A549 (cell line): Measurements from ENCODE around the gene PTPA. TPM values are rescaled to one million over a fixed set of nuclear protein-coding genes. Genes with fewer than 3 reads are reported as not detected.

ENCODE experiments used
- BHLHE40 ChIP-seq: IDR thresholded peaks from 2 replicates; pipeline ENCODE4 v1.6.1; 2012; ENCODE audit warnings: low read depth, low read length, inconsistent platforms
- CBX2 ChIP-seq: fragments of 200-600 bp; sonication (generic); IDR thresholded peaks from 2 replicates; pipeline ENCODE4 v1.6.1; 2016; ENCODE audit warnings: low read depth, mild to moderate bottlenecking, borderline replicate concordance
- CBX8 ChIP-seq: fragments of 200-600 bp; sonication (generic); IDR thresholded peaks from 2 replicates; pipeline ENCODE4 v1.6.1; 2016
- CEBPB ChIP-seq, 2 experiments: fragments of >200 bp in 1 of 2; sonication (Bioruptor Twin) in 1 of 2; formaldehyde crosslinking in 1 of 2; IDR thresholded peaks; 2 replicates each; pipeline ENCODE4 v1.6.1; 2012 to 2016
- CHD2 ChIP-seq: fragments of 150-350 bp; IDR thresholded peaks from 2 replicates; pipeline ENCODE4 v1.6.1; 2014; ENCODE audit warnings: low read length; ENCODE audit not compliant: partially characterized antibody
- EHMT2 ChIP-seq: fragments of 200-600 bp; sonication (generic); IDR thresholded peaks from 2 replicates; pipeline ENCODE4 v1.6.1; 2016; ENCODE audit warnings: antibody characterized with exemption, low read depth, mild to moderate bottlenecking, moderate library complexity
- EP300 ChIP-seq, 2 experiments: fragments of >200 bp; sonication (Bioruptor Twin); formaldehyde crosslinking; IDR thresholded peaks; 2 replicates in 1 of 2; 3 replicates in 1 of 2; pipeline ENCODE4 v1.6.1; 2016 to 2017
- ESRRA ChIP-seq: fragments of 150-350 bp; IDR thresholded peaks from 2 replicates; pipeline ENCODE4 v1.6.1; 2014; ENCODE audit warnings: mild to moderate bottlenecking, low read length, borderline replicate concordance
- FOSB ChIP-seq: fragments of 250-450 bp; sonication (Bioruptor Pico); IDR thresholded peaks from 2 replicates; pipeline ENCODE4 v1.5.0; 2020; ENCODE audit warnings: mild to moderate bottlenecking, moderate library complexity
- FOSL2 ChIP-seq, 2 experiments: fragments of 450-650 bp in 1 of 2; fragments of >200 bp in 1 of 2; sonication (Bioruptor Twin) in 1 of 2; formaldehyde crosslinking; IDR thresholded peaks; 2 replicates each; pipeline versions ENCODE4 v1.5.0 to v1.6.1; 2016 to 2020; ENCODE audit warnings: mild to moderate bottlenecking in 1 of 2, moderate library complexity in 1 of 2
- HOXB5 ChIP-seq: fragments of 250-450 bp; sonication (Bioruptor Pico); IDR thresholded peaks from 2 replicates; pipeline ENCODE4 v1.5.0; 2020; ENCODE audit warnings: mild to moderate bottlenecking, moderate library complexity
- JUN ChIP-seq, 2 experiments: fragments of >200 bp; sonication (Bioruptor Twin); formaldehyde crosslinking; IDR thresholded peaks; 2 replicates in 1 of 2; 3 replicates in 1 of 2; pipeline ENCODE4 v1.6.1; 2016 to 2017
- KDM1A ChIP-seq: fragments of 200-600 bp; sonication (generic); IDR thresholded peaks from 2 replicates; pipeline ENCODE4 v1.6.1; 2016; ENCODE audit warnings: low read depth, mild to moderate bottlenecking
- KDM5A ChIP-seq: fragments of 200-600 bp; sonication (generic); IDR thresholded peaks from 2 replicates; pipeline ENCODE4 v1.6.1; 2016; ENCODE audit warnings: antibody characterized with exemption, mild to moderate bottlenecking
- MAFK ChIP-seq: fragments of 450-650 bp; IDR thresholded peaks from 2 replicates; pipeline ENCODE4 v1.6.1; 2014; ENCODE audit not compliant: partially characterized antibody
- MAZ ChIP-seq: fragments of 150-350 bp; IDR thresholded peaks from 2 replicates; pipeline ENCODE4 v1.6.1; 2014; ENCODE audit warnings: antibody characterized with exemption, low read depth, low read length, borderline replicate concordance
- MYC ChIP-seq: IDR thresholded peaks from 2 replicates; pipeline ENCODE4 v1.6.1; 2012; ENCODE audit warnings: mild to moderate bottlenecking, inconsistent platforms, low read length, improper control_type of control experiment, borderline replicate concordance
- NFE2L2 ChIP-seq: fragments of 150-350 bp; conservative IDR thresholded peaks from 2 replicates; pipeline ENCODE4 v1.6.1; 2014; ENCODE audit warnings: low read length
- NPAS2 ChIP-seq: fragments of 250-450 bp; sonication (Bioruptor Pico); IDR thresholded peaks from 2 replicates; pipeline ENCODE4 v1.8.0; 2022; ENCODE audit warnings: mild to moderate bottlenecking, moderate library complexity, borderline replicate concordance
- RARB ChIP-seq: fragments of 250-450 bp; sonication (Bioruptor Pico); IDR thresholded peaks from 2 replicates; pipeline ENCODE4 v1.8.0; 2021; ENCODE audit warnings: mild to moderate bottlenecking, moderate library complexity
- RFX5 ChIP-seq: fragments of 450-650 bp; IDR thresholded peaks from 2 replicates; pipeline ENCODE4 v1.7.1; 2014; ENCODE audit warnings: antibody characterized with exemption, mild to moderate bottlenecking, moderate library complexity
- SMC3 ChIP-seq: fragments of >200 bp; sonication (Bioruptor Twin); formaldehyde crosslinking; IDR thresholded peaks from 3 replicates; pipeline ENCODE4 v1.6.1; 2018; ENCODE audit warnings: inconsistent platforms
- SREBF2 ChIP-seq: fragments of 450-650 bp; IDR thresholded peaks from 2 replicates; pipeline ENCODE4 v1.6.1; 2014; ENCODE audit warnings: mild to moderate bottlenecking, moderate library complexity
- TFCP2L1 ChIP-seq: fragments of 250-450 bp; sonication (Bioruptor Pico); IDR thresholded peaks from 2 replicates; pipeline ENCODE4 v1.5.0; 2021; ENCODE audit warnings: mild to moderate bottlenecking
- ZFP36 ChIP-seq: fragments of 450-650 bp; IDR thresholded peaks from 2 replicates; pipeline ENCODE4 v1.6.1; 2014; ENCODE audit warnings: borderline replicate concordance; ENCODE audit not compliant: partially characterized antibody
- ZNF302 ChIP-seq: fragments of 250-450 bp; sonication (Bioruptor Pico); IDR thresholded peaks from 2 replicates; pipeline ENCODE4 v1.9.0; 2021; ENCODE audit warnings: inconsistent platforms, mild to moderate bottlenecking, moderate library complexity
- polyA plus RNA-seq, 4 experiments: library from polyadenylated mRNA; depleted of rRNA in 3 of 4; stranded (reverse); fragments of >200 nt; fragmentation: RNase III in 1 of 4; extraction: RNeasy Plus Mini Kit Qiagen cat#74134 plus additional on column Dnase treatment in 1 of 4; gene quantifications; 2 replicates in 3 of 4; 3 replicates in 1 of 4; pipeline ENCODE4 v1.2.3, GENCODE V29; 2011 to 2017
- TF ChIP-seq, protein P1 (sequence below): fragments of 450-650 bp; IDR thresholded peaks from 2 replicates; pipeline ENCODE4 v1.6.1; 2014; ENCODE audit warnings: antibody characterized with exemption
- TF ChIP-seq, protein P2 (sequence below): fragments of 200-600 bp; sonication (generic); IDR thresholded peaks from 2 replicates; pipeline ENCODE4 v1.6.1; 2016; ENCODE audit warnings: antibody characterized with exemption, mild to moderate bottlenecking, moderate library complexity
- TF ChIP-seq, protein P3 (sequence below): fragments of 150-350 bp; IDR thresholded peaks from 2 replicates; pipeline ENCODE4 v1.6.1; 2014; ENCODE audit warnings: low read depth, mild to moderate bottlenecking, low read length
- TF ChIP-seq, protein P4 (sequence below): IDR thresholded peaks from 2 replicates; pipeline ENCODE4 v1.6.1; 2012
- TF ChIP-seq, protein P5 (sequence below): fragments of 250-450 bp; sonication (Bioruptor Pico); IDR thresholded peaks from 2 replicates; pipeline ENCODE4 v1.5.0; 2020; ENCODE audit warnings: low read depth, mild to moderate bottlenecking, moderate library complexity
- TF ChIP-seq, protein P6 (sequence below): IDR thresholded peaks from 2 replicates; pipeline ENCODE4 v1.6.1; 2012; ENCODE audit warnings: low read depth, borderline replicate concordance
- TF ChIP-seq, protein P7 (sequence below): fragments of 250-450 bp; sonication (Bioruptor Pico); IDR thresholded peaks from 2 replicates; pipeline ENCODE4 v1.5.0; 2021; ENCODE audit warnings: mild to moderate bottlenecking, moderate library complexity, borderline replicate concordance

Gene PTPA
- polyA plus RNA-seq, 2 of the 4 experiments (the other 2 are of a cell fraction), result 140 to 161 TPM

DNA sequence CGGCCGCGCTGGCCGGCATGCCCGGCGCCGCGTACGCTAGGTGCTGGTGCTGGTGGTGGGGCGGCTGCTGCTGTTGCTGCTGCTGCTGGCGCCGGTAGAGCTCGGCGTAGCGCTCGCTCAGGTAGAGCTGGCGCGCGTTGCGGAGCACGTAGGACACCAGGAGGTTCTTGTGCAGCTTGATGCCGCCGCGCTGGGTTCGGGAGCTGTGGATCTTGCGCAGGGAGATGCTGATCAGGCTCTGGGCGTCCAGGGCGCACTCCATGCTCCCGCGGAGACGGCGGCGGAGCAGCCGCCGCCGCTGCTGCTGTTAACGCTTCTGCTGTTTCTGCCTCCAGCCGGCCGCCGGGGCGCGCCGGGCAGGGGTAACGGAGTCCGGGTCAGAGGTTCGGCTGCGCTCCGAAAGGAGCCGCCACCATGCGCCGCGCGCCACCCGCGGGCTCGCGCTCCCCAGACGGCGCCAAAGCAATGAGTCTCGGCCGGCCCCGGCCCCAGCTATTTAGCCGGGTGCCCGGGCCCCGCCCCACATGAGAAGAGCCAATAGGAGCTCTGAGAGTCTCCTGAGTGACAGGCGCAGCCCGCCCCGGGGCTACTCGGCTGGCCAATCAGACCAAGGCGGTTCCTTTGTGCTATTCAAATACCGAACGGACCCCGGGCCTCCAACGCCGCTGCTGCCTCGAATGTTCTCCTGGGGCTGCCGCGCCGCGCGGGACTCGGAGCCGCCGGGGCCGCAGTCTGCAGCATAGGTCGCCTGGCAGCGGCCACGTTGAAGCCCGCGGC lies 66.8 kb downstream of the PTPA start, which contains the start of gene IER5L (continued):
- TF ChIP-seq, protein P1, sequence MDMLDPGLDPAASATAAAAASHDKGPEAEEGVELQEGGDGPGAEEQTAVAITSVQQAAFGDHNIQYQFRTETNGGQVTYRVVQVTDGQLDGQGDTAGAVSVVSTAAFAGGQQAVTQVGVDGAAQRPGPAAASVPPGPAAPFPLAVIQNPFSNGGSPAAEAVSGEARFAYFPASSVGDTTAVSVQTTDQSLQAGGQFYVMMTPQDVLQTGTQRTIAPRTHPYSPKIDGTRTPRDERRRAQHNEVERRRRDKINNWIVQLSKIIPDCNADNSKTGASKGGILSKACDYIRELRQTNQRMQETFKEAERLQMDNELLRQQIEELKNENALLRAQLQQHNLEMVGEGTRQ, result no peak
- TF ChIP-seq RFX5 (no peak), FOSL2 (IDR thresholded peaks at IDR 0.05) (no peak), FOSL2 (CRISPR knock-in tag; IDR thresholded peaks at IDR 0.05) (peak; percentile 22; the same call in 1 of the 2 replicates), CBX8 (no peak), SREBF2 (no peak), TFCP2L1 (CRISPR knock-in tag) (peak; percentile 60; the same call in 1 of the 2 replicates), MAFK (no peak), HOXB5 (CRISPR knock-in tag) (no peak), NFE2L2 (no peak), MYC (no peak; the same call in 1 of the 2 replicates), CBX2 (no peak), KDM5A (0 out of 2 replicates have a peak, but pooled peaks have one; percentile 36), MAZ (no peak), KDM1A (no peak), SMC3 (no peak; the same call in 2 of the 3 replicates), JUN (IDR thresholded peaks at IDR 0.05) (peak; percentile 100), FOSB (CRISPR knock-in tag) (peak; percentile 67; the same call in 1 of the 2 replicates), EHMT2 (no peak), BHLHE40 (no peak), ESRRA (no peak), CEBPB (IDR thresholded peaks at IDR 0.05) (peak in 1 of 2 experiments; percentile 2; a peak in 1 of 4 replicates), ZNF302 (CRISPR knock-in tag) (no peak), EP300 (IDR thresholded peaks at IDR 0.05) (no peak), NPAS2 (CRISPR knock-in tag) (no peak), RARB (CRISPR knock-in tag) (no peak), ZFP36 (no peak), CHD2 (no peak)
- TF ChIP-seq, protein P2, sequence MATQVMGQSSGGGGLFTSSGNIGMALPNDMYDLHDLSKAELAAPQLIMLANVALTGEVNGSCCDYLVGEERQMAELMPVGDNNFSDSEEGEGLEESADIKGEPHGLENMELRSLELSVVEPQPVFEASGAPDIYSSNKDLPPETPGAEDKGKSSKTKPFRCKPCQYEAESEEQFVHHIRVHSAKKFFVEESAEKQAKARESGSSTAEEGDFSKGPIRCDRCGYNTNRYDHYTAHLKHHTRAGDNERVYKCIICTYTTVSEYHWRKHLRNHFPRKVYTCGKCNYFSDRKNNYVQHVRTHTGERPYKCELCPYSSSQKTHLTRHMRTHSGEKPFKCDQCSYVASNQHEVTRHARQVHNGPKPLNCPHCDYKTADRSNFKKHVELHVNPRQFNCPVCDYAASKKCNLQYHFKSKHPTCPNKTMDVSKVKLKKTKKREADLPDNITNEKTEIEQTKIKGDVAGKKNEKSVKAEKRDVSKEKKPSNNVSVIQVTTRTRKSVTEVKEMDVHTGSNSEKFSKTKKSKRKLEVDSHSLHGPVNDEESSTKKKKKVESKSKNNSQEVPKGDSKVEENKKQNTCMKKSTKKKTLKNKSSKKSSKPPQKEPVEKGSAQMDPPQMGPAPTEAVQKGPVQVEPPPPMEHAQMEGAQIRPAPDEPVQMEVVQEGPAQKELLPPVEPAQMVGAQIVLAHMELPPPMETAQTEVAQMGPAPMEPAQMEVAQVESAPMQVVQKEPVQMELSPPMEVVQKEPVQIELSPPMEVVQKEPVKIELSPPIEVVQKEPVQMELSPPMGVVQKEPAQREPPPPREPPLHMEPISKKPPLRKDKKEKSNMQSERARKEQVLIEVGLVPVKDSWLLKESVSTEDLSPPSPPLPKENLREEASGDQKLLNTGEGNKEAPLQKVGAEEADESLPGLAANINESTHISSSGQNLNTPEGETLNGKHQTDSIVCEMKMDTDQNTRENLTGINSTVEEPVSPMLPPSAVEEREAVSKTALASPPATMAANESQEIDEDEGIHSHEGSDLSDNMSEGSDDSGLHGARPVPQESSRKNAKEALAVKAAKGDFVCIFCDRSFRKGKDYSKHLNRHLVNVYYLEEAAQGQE, result peak; percentile 30; the same call in 1 of the 2 replicates
- TF ChIP-seq, protein P3, sequence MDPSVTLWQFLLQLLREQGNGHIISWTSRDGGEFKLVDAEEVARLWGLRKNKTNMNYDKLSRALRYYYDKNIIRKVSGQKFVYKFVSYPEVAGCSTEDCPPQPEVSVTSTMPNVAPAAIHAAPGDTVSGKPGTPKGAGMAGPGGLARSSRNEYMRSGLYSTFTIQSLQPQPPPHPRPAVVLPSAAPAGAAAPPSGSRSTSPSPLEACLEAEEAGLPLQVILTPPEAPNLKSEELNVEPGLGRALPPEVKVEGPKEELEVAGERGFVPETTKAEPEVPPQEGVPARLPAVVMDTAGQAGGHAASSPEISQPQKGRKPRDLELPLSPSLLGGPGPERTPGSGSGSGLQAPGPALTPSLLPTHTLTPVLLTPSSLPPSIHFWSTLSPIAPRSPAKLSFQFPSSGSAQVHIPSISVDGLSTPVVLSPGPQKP, result no peak
- TF ChIP-seq, protein P4, sequence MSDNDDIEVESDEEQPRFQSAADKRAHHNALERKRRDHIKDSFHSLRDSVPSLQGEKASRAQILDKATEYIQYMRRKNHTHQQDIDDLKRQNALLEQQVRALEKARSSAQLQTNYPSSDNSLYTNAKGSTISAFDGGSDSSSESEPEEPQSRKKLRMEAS, result peak; percentile 74
- TF ChIP-seq, protein P5, sequence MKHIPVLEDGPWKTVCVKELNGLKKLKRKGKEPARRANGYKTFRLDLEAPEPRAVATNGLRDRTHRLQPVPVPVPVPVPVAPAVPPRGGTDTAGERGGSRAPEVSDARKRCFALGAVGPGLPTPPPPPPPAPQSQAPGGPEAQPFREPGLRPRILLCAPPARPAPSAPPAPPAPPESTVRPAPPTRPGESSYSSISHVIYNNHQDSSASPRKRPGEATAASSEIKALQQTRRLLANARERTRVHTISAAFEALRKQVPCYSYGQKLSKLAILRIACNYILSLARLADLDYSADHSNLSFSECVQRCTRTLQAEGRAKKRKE (CRISPR knock-in tag), result no peak
- TF ChIP-seq, protein P6, sequence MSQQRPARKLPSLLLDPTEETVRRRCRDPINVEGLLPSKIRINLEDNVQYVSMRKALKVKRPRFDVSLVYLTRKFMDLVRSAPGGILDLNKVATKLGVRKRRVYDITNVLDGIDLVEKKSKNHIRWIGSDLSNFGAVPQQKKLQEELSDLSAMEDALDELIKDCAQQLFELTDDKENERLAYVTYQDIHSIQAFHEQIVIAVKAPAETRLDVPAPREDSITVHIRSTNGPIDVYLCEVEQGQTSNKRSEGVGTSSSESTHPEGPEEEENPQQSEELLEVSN, result peak; percentile 89
- TF ChIP-seq, protein P7, sequence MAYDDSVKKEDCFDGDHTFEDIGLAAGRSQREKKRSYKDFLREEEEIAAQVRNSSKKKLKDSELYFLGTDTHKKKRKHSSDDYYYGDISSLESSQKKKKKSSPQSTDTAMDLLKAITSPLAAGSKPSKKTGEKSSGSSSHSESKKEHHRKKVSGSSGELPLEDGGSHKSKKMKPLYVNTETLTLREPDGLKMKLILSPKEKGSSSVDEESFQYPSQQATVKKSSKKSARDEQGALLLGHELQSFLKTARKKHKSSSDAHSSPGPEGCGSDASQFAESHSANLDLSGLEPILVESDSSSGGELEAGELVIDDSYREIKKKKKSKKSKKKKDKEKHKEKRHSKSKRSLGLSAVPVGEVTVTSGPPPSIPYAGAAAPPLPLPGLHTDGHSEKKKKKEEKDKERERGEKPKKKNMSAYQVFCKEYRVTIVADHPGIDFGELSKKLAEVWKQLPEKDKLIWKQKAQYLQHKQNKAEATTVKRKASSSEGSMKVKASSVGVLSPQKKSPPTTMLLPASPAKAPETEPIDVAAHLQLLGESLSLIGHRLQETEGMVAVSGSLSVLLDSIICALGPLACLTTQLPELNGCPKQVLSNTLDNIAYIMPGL (CRISPR knock-in tag), result no peak
